ENCODE results near the gene ATP6V0A1. TPM values are rescaled to one million over a fixed set of nuclear protein-coding genes. Genes with fewer than 3 reads are reported as not detected.

Gene ATP6V0A1
- total and polyA plus RNA-seq, 3 donors from 2014 or later, result 89.9 to 143 (median 131) TPM

GRCh38 chr17:42521036-42521435, 62.4 kb downstream of the ATP6V0A1 start:
- H3K9me3 ChIP-seq, result no peaks in the 10 kb centered on the region
- H3K4me3 ChIP-seq, result no peak overlapping the region
- H3K27ac ChIP-seq, result peak overlapping the region; percentile 93
- no peaks in the 10 kb centered on the region for H3K36me3 ChIP-seq (ENCODE audit: low read depth, missing control alignments)
- H3K4me1 ChIP-seq, result peaks cover 84% of the 10 kb centered on the region
- DNase-seq, result no peak
- TF ChIP-seq CTCF (IDR thresholded peaks at IDR 0.05) (no peak), POLR2A (IDR thresholded peaks at IDR 0.05) (no peak)
- intact Hi-C loops (cut with DNase I; ENCODE audit: low total_unique reads), result loop anchor here (10.0 kb wide), 1 partner anchor 96 kb away; the partner anchor contains the start of gene CAVIN1
- WGBS, 2 donors, result 49 to 69% methylated on average over 8 of the region's 8 CpGs
- H3K27me3 ChIP-seq, result no peaks in the 10 kb centered on the region

GRCh38 chr17:42521666-42522262, 63.1 kb downstream of the ATP6V0A1 start:
- no peak overlapping the region for H3K4me3 ChIP-seq
- no peaks in the 10 kb centered on the region for H3K9me3 ChIP-seq
- intact Hi-C loops (cut with DNase I; ENCODE audit: low total_unique reads), result loop anchor here (10.0 kb wide), 1 partner anchor 97 kb away; the partner anchor contains the start of gene CAVIN1
- peaks cover 84% of the 10 kb centered on the region for H3K4me1 ChIP-seq
- TF ChIP-seq POLR2A (IDR thresholded peaks at IDR 0.05) (no peak), CTCF (IDR thresholded peaks at IDR 0.05) (no peak)
- peak; percentile 59 for DNase-seq
- no peaks in the 10 kb centered on the region for H3K27me3 ChIP-seq
- WGBS, 2 donors, result 47 to 51% methylated on average over 4 to 11 of the region's 11 CpGs
- peak overlapping the region; percentile 93 for H3K27ac ChIP-seq
- no peaks in the 10 kb centered on the region for H3K36me3 ChIP-seq (ENCODE audit: low read depth, missing control alignments)

GRCh38 chr17:42522263-42522790, 63.6 kb downstream of the ATP6V0A1 start:
- H3K4me3 ChIP-seq, result no peak overlapping the region
- intact Hi-C loops (cut with DNase I; ENCODE audit: low total_unique reads), result loop anchor here (10.0 kb wide), 1 partner anchor 98 kb away; the partner anchor contains the start of gene CAVIN1
- H3K9me3 ChIP-seq, result no peaks in the 10 kb centered on the region
- peak overlapping the region; percentile 93 for H3K27ac ChIP-seq
- no peaks in the 10 kb centered on the region for H3K36me3 ChIP-seq (ENCODE audit: low read depth, missing control alignments)
- no peaks in the 10 kb centered on the region for H3K27me3 ChIP-seq
- peaks cover 83% of the 10 kb centered on the region for H3K4me1 ChIP-seq
- no peak for DNase-seq
- no peak for TF ChIP-seq CTCF (IDR thresholded peaks at IDR 0.05)
- no peak for TF ChIP-seq POLR2A (IDR thresholded peaks at IDR 0.05)
- WGBS, 2 donors, result 55 to 60% methylated on average over 7 to 9 of the region's 9 CpGs

GRCh38 chr17:42522798-42523278, 64.2 kb downstream of the ATP6V0A1 start:
- Histone ChIP-seq H3K27ac (peak overlapping the region; percentile 93), H3K36me3 (ENCODE audit: low read depth, missing control alignments) (no peaks in the 10 kb centered on the region), H3K9me3 (no peaks in the 10 kb centered on the region), H3K4me1 (peaks cover 78% of the 10 kb centered on the region), H3K4me3 (no peak overlapping the region), H3K27me3 (no peaks in the 10 kb centered on the region)
- intact Hi-C loops (cut with DNase I; ENCODE audit: low total_unique reads), result loop anchor here (10.0 kb wide), 1 partner anchor 98 kb away; the partner anchor contains the start of gene CAVIN1
- TF ChIP-seq CTCF (IDR thresholded peaks at IDR 0.05), result no peak
- TF ChIP-seq POLR2A (IDR thresholded peaks at IDR 0.05), result no peak
- no peak for DNase-seq
- WGBS, 2 donors, result 78 to 84% methylated on average over 8 of the region's 8 CpGs

Data from testis (tissue), 3 donors.